ENCODE results near the gene SMS. TPM values are rescaled to one million over a fixed set of nuclear protein-coding genes. Genes with fewer than 3 reads are reported as not detected.

Gene SMS
- total RNA-seq, 1 experiment from 2014 or later: 218 TPM

GRCh38 chrX:21993265-21993664 lies 52.8 kb downstream of the SMS start:
- no peak overlapping the region for H2AFZ ChIP-seq
- intact Hi-C loops (cut with micrococcal nuclease; ENCODE audit: unreplicated experiment): no loop called here
- ChIA-PET POLR2A (ENCODE audit: unreplicated experiment) (interaction anchor here (0.6 kb wide), 1 partner anchor 11 kb away, joined by 5 read pairs; no protein-coding TSS in a partner anchor), CTCF (no interaction called here)
- no peak for DNase-seq
- H3K27ac ChIP-seq: no peak overlapping the region
- H3K4me1 ChIP-seq (replicated peaks; ENCODE audit: insufficient read depth): peaks cover 5% of the 10 kb centered on the region; the same call in 1 of the 2 replicates
- 0 out of 2 replicates have a peak, but pooled peaks cover 4% of the 10 kb centered on the region for H3F3A ChIP-seq (ENCODE audit: insufficient read depth, low read depth)
- H3K27me3 ChIP-seq (ENCODE audit: insufficient read depth, low read depth): no peaks in the 10 kb centered on the region
- no peaks in the 10 kb centered on the region for H3K9me2 ChIP-seq (ENCODE audit: insufficient read depth)
- no peaks in the 10 kb centered on the region for H3K9me3 ChIP-seq (ENCODE audit: insufficient read depth, low read depth)
- no peak overlapping the region for H3K4me2 ChIP-seq
- H3K36me3 ChIP-seq (ENCODE audit: low read depth): no peaks in the 10 kb centered on the region
- no peaks in the 10 kb centered on the region for H3K79me2 ChIP-seq (ENCODE audit: low read depth)
- TF ChIP-seq EZH2 (IDR thresholded peaks at IDR 0.05; ENCODE audit: low read depth) (no peak), CTCF (conservative IDR thresholded peaks at IDR 0.05) (no peak)
- H4K20me1 ChIP-seq (ENCODE audit: insufficient read depth): no peaks in the 10 kb centered on the region
- BruUV-seq (replicated peaks): no TSS peak
- no peak overlapping the region for H3K4me3 ChIP-seq

GRCh38 chrX:21996872-21997455 lies 56.5 kb downstream of the SMS start:
- TF ChIP-seq CTCF (conservative IDR thresholded peaks at IDR 0.05): no peak
- no peak for TF ChIP-seq EZH2 (IDR thresholded peaks at IDR 0.05; ENCODE audit: low read depth)
- H3K4me3 ChIP-seq: no peak overlapping the region
- H3K4me2 ChIP-seq: no peak overlapping the region
- H3K9me3 ChIP-seq (ENCODE audit: insufficient read depth, low read depth): no peaks in the 10 kb centered on the region
- no peaks in the 10 kb centered on the region for H3K27me3 ChIP-seq (ENCODE audit: insufficient read depth, low read depth)
- POLR2A ChIA-PET (ENCODE audit: unreplicated experiment): interaction anchor here (0.6 kb wide), 1 partner anchor 189 kb away, joined by 3 read pairs; no protein-coding TSS in a partner anchor
- H3K36me3 ChIP-seq (ENCODE audit: low read depth): no peaks in the 10 kb centered on the region
- no peaks in the 10 kb centered on the region for H3K9me2 ChIP-seq (ENCODE audit: insufficient read depth)
- 0 out of 2 replicates have a peak, but pooled peaks cover 4% of the 10 kb centered on the region for H3F3A ChIP-seq (ENCODE audit: insufficient read depth, low read depth)
- peak in 1 of 2 experiments; percentile 58 for DNase-seq
- intact Hi-C loops (cut with micrococcal nuclease; ENCODE audit: unreplicated experiment): no loop called here
- peaks cover 5% of the 10 kb centered on the region; the same call in 1 of the 2 replicates for H3K4me1 ChIP-seq (replicated peaks; ENCODE audit: insufficient read depth)
- H3K27ac ChIP-seq: peak overlapping the region; percentile 34; the same call in 1 of the 2 replicates
- no peaks in the 10 kb centered on the region for H3K79me2 ChIP-seq (ENCODE audit: low read depth)
- CTCF ChIA-PET: no interaction called here
- H2AFZ ChIP-seq: no peak overlapping the region
- no TSS peak for BruUV-seq (replicated peaks)
- no peaks in the 10 kb centered on the region for H4K20me1 ChIP-seq (ENCODE audit: insufficient read depth)

- H3K27me3 ChIP-seq (ENCODE audit: insufficient read depth, low read depth): no peaks in the 10 kb centered on the region
- ChIA-PET POLR2A (ENCODE audit: unreplicated experiment) (no interaction called here), CTCF (interaction anchor here (1.0 kb wide), 1 partner anchor 13 kb away, joined by 3 read pairs; no protein-coding TSS in a partner anchor)
- H3K9me2 ChIP-seq (ENCODE audit: insufficient read depth): no peaks in the 10 kb centered on the region
- no peak overlapping the region for H3K4me2 ChIP-seq
- H4K20me1 ChIP-seq (ENCODE audit: insufficient read depth): no peaks in the 10 kb centered on the region
- TF ChIP-seq EZH2 (IDR thresholded peaks at IDR 0.05; ENCODE audit: low read depth) (no peak), CTCF (conservative IDR thresholded peaks at IDR 0.05) (no peak)
- H3K79me2 ChIP-seq (ENCODE audit: low read depth): no peaks in the 10 kb centered on the region
- no peak overlapping the region for H3K4me3 ChIP-seq
- H3K4me1 ChIP-seq (replicated peaks; ENCODE audit: insufficient read depth): peaks cover 5% of the 10 kb centered on the region; the same call in 1 of the 2 replicates
- no peak overlapping the region for H3K27ac ChIP-seq
- 0 out of 2 replicates have a peak, but pooled peaks cover 4% of the 10 kb centered on the region for H3F3A ChIP-seq (ENCODE audit: insufficient read depth, low read depth)
- intact Hi-C loops (cut with micrococcal nuclease; ENCODE audit: unreplicated experiment): no loop called here
- no peak for DNase-seq
- H3K9me3 ChIP-seq (ENCODE audit: insufficient read depth, low read depth): no peaks in the 10 kb centered on the region
- BruUV-seq (replicated peaks): no TSS peak
- H2AFZ ChIP-seq: no peak overlapping the region
- no peaks in the 10 kb centered on the region for H3K36me3 ChIP-seq (ENCODE audit: low read depth)
These were observed 57.5 kb downstream of the SMS start for GRCh38 chrX:21998037-21998436.
